OCI-LY1 (cell line): ENCODE results near the gene EIF2S1.

Experiments
- H2AFZ ChIP-seq: fragments of 200-600 bp; sonication (generic), shearing (Covaris generic); 2 replicates; pipeline ENCODE4 v1.6.0; 2014; ENCODE audit warnings: antibody characterized with exemption, mild to moderate bottlenecking, low read length
- H3F3A ChIP-seq: fragments of 200-600 bp; sonication (generic), shearing (Covaris generic); 2 replicates; pipeline ENCODE4 v1.6.0; 2014; ENCODE audit warnings: mild to moderate bottlenecking, antibody characterized with exemption, low read length, moderate library complexity; ENCODE audit not compliant: insufficient read depth
- H3K27ac ChIP-seq: fragments of 200-600 bp; sonication (generic); 2 replicates; pipeline ENCODE4 v1.5.1; 2014; ENCODE audit warnings: low read length, mixed run types, mild to moderate bottlenecking, low read depth; ENCODE audit not compliant: poor library complexity, severe bottlenecking
- H3K27me3 ChIP-seq: fragments of 200-600 bp; sonication (generic); 2 replicates; pipeline ENCODE4 v1.6.0; 2014; ENCODE audit warnings: antibody characterized with exemption, mild to moderate bottlenecking, low read length, moderate library complexity; ENCODE audit not compliant: insufficient read depth
- H3K36me3 ChIP-seq: fragments of 200-600 bp; sonication (generic); 2 replicates; pipeline ENCODE4 v1.6.1; 2014; ENCODE audit warnings: mild to moderate bottlenecking, antibody characterized with exemption, low read length, moderate library complexity, mixed read lengths; ENCODE audit not compliant: insufficient read depth
- H3K4me1 ChIP-seq: fragments of 200-600 bp; sonication (generic); 2 replicates; pipeline ENCODE4 v1.5.1; 2014; ENCODE audit warnings: mild to moderate bottlenecking, low read length, moderate library complexity; ENCODE audit not compliant: insufficient read depth, severe bottlenecking
- H3K4me2 ChIP-seq: fragments of 200-600 bp; sonication (generic), shearing (Covaris generic); 2 replicates; pipeline ENCODE4 v1.6.1; 2014; ENCODE audit warnings: low read length
- H3K4me3 ChIP-seq: fragments of 200-600 bp; sonication (generic); 2 replicates; pipeline ENCODE4 v1.5.1; 2014; ENCODE audit warnings: low read length, low read depth, mild to moderate bottlenecking, mixed read lengths; ENCODE audit not compliant: poor library complexity, severe bottlenecking
- H3K79me2 ChIP-seq: fragments of 200-600 bp; shearing (Covaris generic); 2 replicates; pipeline ENCODE4 v1.6.1; 2016; ENCODE audit warnings: mixed run types, low read length, mixed read lengths; ENCODE audit not compliant: insufficient read depth
- H3K9ac ChIP-seq: fragments of 200-600 bp; sonication (generic), shearing (Covaris generic); 2 replicates; pipeline ENCODE4 v1.6.1; 2014; ENCODE audit warnings: mild to moderate bottlenecking, low read length, mixed read lengths
- H3K9me2 ChIP-seq: fragments of 200-600 bp; sonication (generic), shearing (Covaris generic); 2 replicates; pipeline ENCODE4 v1.6.1; 2014; ENCODE audit warnings: low read depth, mild to moderate bottlenecking, low read length, mixed read lengths
- H3K9me3 ChIP-seq: fragments of 200-600 bp; shearing (Covaris generic); 2 replicates; pipeline ENCODE4 v1.6.1; 2014; ENCODE audit warnings: low read length, mixed read lengths
- H4K20me1 ChIP-seq: fragments of 200-600 bp; sonication (generic), shearing (Covaris generic); 2 replicates; pipeline ENCODE4 v1.6.0; 2016; ENCODE audit warnings: mild to moderate bottlenecking, low read length; ENCODE audit not compliant: insufficient read depth
- CTCF ChIP-seq: fragments of 200-600 bp; sonication (generic), shearing (Covaris generic); IDR thresholded peaks from 2 replicates; pipeline ENCODE4 v1.5.1; 2017; ENCODE audit warnings: mild to moderate bottlenecking, antibody characterized with exemption, low read length, moderate library complexity, mixed read lengths
- EZH2 ChIP-seq: fragments of 200-600 bp; sonication (generic), shearing (Covaris generic); IDR thresholded peaks from 2 replicates; pipeline ENCODE4 v1.8.0; 2017; ENCODE audit warnings: borderline replicate concordance, mixed run types, mild to moderate bottlenecking, antibody characterized with exemption, low read length, moderate library complexity, mixed read lengths

The EIF2S1 gene

DNA sequence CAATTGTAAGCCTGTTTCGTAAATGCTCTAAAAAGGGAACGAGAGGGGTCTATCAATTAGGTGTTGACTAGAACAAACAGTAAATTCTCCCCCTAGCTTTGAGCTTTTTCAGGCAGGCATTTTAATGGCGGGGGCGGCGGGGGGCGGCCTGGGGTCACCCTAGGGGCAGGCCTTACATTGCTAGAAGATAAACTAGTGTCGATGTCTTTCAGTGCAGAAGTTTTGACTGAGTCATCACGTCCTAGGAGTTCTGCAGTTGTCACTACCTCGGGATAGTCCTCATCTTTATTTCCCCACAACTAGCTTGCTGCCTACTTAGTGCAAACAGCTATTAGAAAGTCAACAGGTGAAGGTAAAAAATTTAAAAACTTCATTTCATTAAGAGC is 2.2 kb upstream of the EIF2S1 start:
- no peak for TF ChIP-seq CTCF
- no peak for TF ChIP-seq EZH2
- Histone ChIP-seq H3K9me2 (no peaks in the 10 kb centered on the region), H3K4me2 (peak overlapping the region; percentile 96; the same call in 1 of the 2 replicates), H3K27me3 (no peaks in the 10 kb centered on the region), H3K9ac (peak overlapping the region; percentile 71; the same call in 1 of the 2 replicates), H3F3A (no peaks in the 10 kb centered on the region), H3K4me1 (peaks cover 49% of the 10 kb centered on the region), H3K27ac (no peak overlapping the region), H3K9me3 (no peaks in the 10 kb centered on the region), H4K20me1 (peaks cover 4% of the 10 kb centered on the region; the same call in 1 of the 2 replicates), H3K36me3 (peaks cover 13% of the 10 kb centered on the region; the same call in 1 of the 2 replicates), H2AFZ (no peak overlapping the region), H3K4me3 (peak overlapping the region; percentile 2), H3K79me2 (peaks cover 32% of the 10 kb centered on the region)

GRCh38 chr14:67358924-67359774 is 979 bp upstream of the EIF2S1 start:
- H4K20me1 ChIP-seq: peaks cover 7% of the 10 kb centered on the region; the same call in 1 of the 2 replicates
- no peaks in the 10 kb centered on the region for H3K27me3 ChIP-seq
- no peak overlapping the region for H3K27ac ChIP-seq
- no peak for TF ChIP-seq CTCF
- TF ChIP-seq EZH2: no peak
- no peak overlapping the region for H2AFZ ChIP-seq
- H3K9me3 ChIP-seq: no peaks in the 10 kb centered on the region
- no peaks in the 10 kb centered on the region for H3K9me2 ChIP-seq
- peak overlapping the region; percentile 86 for H3K4me3 ChIP-seq
- peak overlapping the region; percentile 71 for H3K9ac ChIP-seq
- peaks cover 21% of the 10 kb centered on the region; the same call in 1 of the 2 replicates for H3K36me3 ChIP-seq
- H3F3A ChIP-seq: no peaks in the 10 kb centered on the region
- peaks cover 44% of the 10 kb centered on the region for H3K79me2 ChIP-seq
- peaks cover 51% of the 10 kb centered on the region for H3K4me1 ChIP-seq
- peak overlapping the region; percentile 96 for H3K4me2 ChIP-seq

DNA sequence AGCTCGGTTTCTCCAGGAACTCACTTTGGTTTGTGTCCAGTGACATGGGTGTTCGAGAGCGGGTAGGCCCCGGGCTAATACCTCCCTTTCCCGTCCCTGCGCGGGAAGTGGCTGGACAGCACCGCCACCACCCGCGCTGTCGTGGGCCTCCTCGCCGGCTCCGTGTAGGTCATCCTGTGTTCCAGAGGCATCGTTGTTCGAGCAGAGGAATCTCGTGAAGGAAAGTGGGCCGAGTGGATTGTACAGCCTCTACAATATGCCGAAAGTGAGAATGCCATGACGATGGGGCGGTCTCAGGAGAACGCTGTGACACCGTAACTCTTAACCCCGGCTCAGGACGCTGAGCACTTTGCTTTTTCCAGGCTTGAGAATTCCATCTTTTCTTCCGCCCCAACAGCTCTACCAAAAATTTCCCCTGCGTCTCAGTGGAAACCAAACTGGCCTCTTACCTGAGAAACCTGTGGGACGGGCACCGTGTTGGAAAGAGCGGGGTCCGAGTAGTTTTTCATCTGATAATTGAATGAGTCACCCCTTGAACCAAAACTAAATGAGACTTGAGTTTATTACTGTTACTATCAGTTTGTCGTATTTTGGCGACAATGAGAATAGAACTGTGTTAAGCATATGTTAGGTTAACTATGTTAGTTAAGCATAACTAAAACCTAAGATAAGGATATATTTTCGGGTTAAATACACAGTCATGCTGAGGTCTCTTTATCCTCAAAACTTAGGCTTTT is 510 bp downstream of the EIF2S1 start:
- Histone ChIP-seq H3K9ac (peak overlapping the region; percentile 93), H4K20me1 (peaks cover 7% of the 10 kb centered on the region; the same call in 1 of the 2 replicates), H3K9me2 (no peaks in the 10 kb centered on the region), H3K4me1 (peaks cover 51% of the 10 kb centered on the region), H3K27ac (no peak overlapping the region), H3F3A (no peaks in the 10 kb centered on the region), H3K27me3 (no peaks in the 10 kb centered on the region), H3K4me3 (peak overlapping the region; percentile 86), H3K4me2 (peak overlapping the region; percentile 95), H3K9me3 (no peaks in the 10 kb centered on the region), H2AFZ (no peak overlapping the region), H3K79me2 (peaks cover 47% of the 10 kb centered on the region), H3K36me3 (peaks cover 36% of the 10 kb centered on the region)
- TF ChIP-seq CTCF: no peak
- TF ChIP-seq EZH2: no peak
